ENCODE data around the gene RCAN1. TPM values are rescaled to one million over a fixed set of nuclear protein-coding genes. Genes with fewer than 3 reads are reported as not detected.

The RCAN1 gene
- total and polyA plus RNA-seq, 2 of the 8 experiments (the other 6 are each of a cell fraction or from before 2014, with no cell fraction given): 1.7 to 6.4 TPM

GRCh38 chr21:34623516-34623915, 8.6 kb upstream of the RCAN1 start:
- Histone ChIP-seq H2BK12ac (ENCODE audit: low read depth, low read length) (no peak overlapping the region), H3K23ac (ENCODE audit: insufficient read length) (no peak overlapping the region), H3K4me3 (ENCODE audit: extremely low read depth in 1 of 4, insufficient read depth in 2 of 4, low read depth in 3 of 4, low read length in 4 of 4) (no peak overlapping the region), H3K56ac (replicated peaks; ENCODE audit: insufficient read length, low read depth, low read length) (no peak overlapping the region), H3K14ac (ENCODE audit: insufficient read length) (no peak overlapping the region), H3K23me2 (ENCODE audit: low read depth, low read length) (no peaks in the 10 kb centered on the region), H2BK15ac (ENCODE audit: low read length) (no peak overlapping the region), H4K20me1 (replicated peaks in 1 of 2; ENCODE audit: control insufficient read depth in 1 of 2, insufficient read depth in 2 of 2, low read length in 2 of 2) (no peaks in the 10 kb centered on the region), H3K27me3 (replicated peaks in 1 of 4; ENCODE audit: control insufficient read depth in 3 of 4, extremely low read depth in 1 of 4, insufficient read depth in 3 of 4, low read length in 3 of 4) (no peaks in the 10 kb centered on the region), H3K18ac (ENCODE audit: extremely low read depth, low read length) (no peak overlapping the region), H2BK120ac (replicated peaks; ENCODE audit: low read depth, low read length) (no peak overlapping the region), H2BK20ac (ENCODE audit: low read length) (no peak overlapping the region), H3K79me1 (ENCODE audit: low read depth, low read length) (no peaks in the 10 kb centered on the region), H3K79me2 (ENCODE audit: control insufficient read depth in 1 of 2, insufficient read depth in 2 of 2, low read length in 2 of 2) (no peaks in the 10 kb centered on the region), H4K8ac (ENCODE audit: extremely low read depth, insufficient read depth, low read length) (no peak overlapping the region), H3K4me2 (ENCODE audit: insufficient read depth in 1 of 2, low read depth in 2 of 2, low read length in 2 of 2) (no peak overlapping the region), H3K4ac (replicated peaks; ENCODE audit: insufficient read length, low read depth, low read length) (no peak overlapping the region), H2BK5ac (ENCODE audit: low read depth, low read length) (no peak overlapping the region), H2AK5ac (ENCODE audit: low read depth, low read length) (no peak overlapping the region), H3K9me3 (ENCODE audit: insufficient read depth in 2 of 2, low read depth in 1 of 2, low read length in 1 of 2) (no peaks in the 10 kb centered on the region), H3K9ac (replicated peaks in 1 of 4; ENCODE audit: extremely low read depth in 1 of 4, low read depth in 3 of 4, low read length in 3 of 4) (no peak overlapping the region), H3K36me3 (ENCODE audit: control insufficient read depth in 2 of 4, insufficient read depth in 4 of 4, low read length in 3 of 4) (no peaks in the 10 kb centered on the region), H2AFZ (ENCODE audit: low read length) (no peak overlapping the region), H4K91ac (replicated peaks; ENCODE audit: insufficient read length, low read length) (no peak overlapping the region), H3K4me1 (replicated peaks in 1 of 4; ENCODE audit: control insufficient read depth in 3 of 4, insufficient read depth in 4 of 4, low read length in 3 of 4) (no peaks in the 10 kb centered on the region), H3K27ac (ENCODE audit: low read depth, low read length) (no peak overlapping the region), H4K5ac (ENCODE audit: insufficient read length, low read depth, low read length) (no peak overlapping the region)
- DNase-seq (ENCODE audit: low read depth in 1 of 2, low spot score in 2 of 2): no peak
- FAIRE-seq: no peak
- 73% methylated on average over 4 of the region's 4 CpGs; no CpG with 5 or more reads in 1 of the 2 experiments for WGBS, 2 experiments (ENCODE audit: extremely low coverage in 1 of 2, insufficient coverage in 1 of 2, insufficient read length in 1 of 2, insufficient replicate concordance in 2 of 2, low coverage in 1 of 2, low lambda C conversion rate in 2 of 2, missing lambda C conversion rate in 1 of 2)
- TF ChIP-seq USF2 (IDR thresholded peaks at IDR 0.05; ENCODE audit: low read length) (no peak), HDAC2 (IDR thresholded peaks at IDR 0.05; ENCODE audit: borderline replicate concordance in 1 of 2, low read depth in 2 of 2, low read length in 2 of 2) (no peak), KDM5A (IDR thresholded peaks at IDR 0.05; ENCODE audit: low read length) (no peak), SP4 (IDR thresholded peaks at IDR 0.05; ENCODE audit: low read length) (no peak), ASH2L (IDR thresholded peaks at IDR 0.05; ENCODE audit: low read length) (no peak), E2F6 (IDR thresholded peaks at IDR 0.05) (no peak), TAF7 (optimal IDR thresholded peaks at IDR 0.05; ENCODE audit: borderline replicate concordance, low read depth, low read length) (no peak), KDM1A (IDR thresholded peaks at IDR 0.05; ENCODE audit: borderline replicate concordance, low read length) (no peak), EP300 (IDR thresholded peaks at IDR 0.05; ENCODE audit: borderline replicate concordance in 1 of 2, low read depth in 2 of 2, low read length in 2 of 2) (no peak), FOSL1 (IDR thresholded peaks at IDR 0.05; ENCODE audit: insufficient read depth, low read depth, low read length) (no peak), YY1 (IDR thresholded peaks at IDR 0.05; ENCODE audit: low read depth, low read length) (no peak), SP1 (IDR thresholded peaks at IDR 0.05; ENCODE audit: low read depth, low read length) (no peak)
- POLR2A ChIA-PET (ENCODE audit: partially characterized antibody): interaction anchor here (1.1 kb wide), 1 partner anchor 10 kb away, joined by 3 read pairs; no protein-coding TSS in a partner anchor
- CTCF ChIA-PET (ENCODE audit: partially characterized antibody): interaction anchor here (0.5 to 2.0 kb wide), 3 partner anchors 8 to 20 kb away, joined by 3 to 12 read pairs (median 8); no protein-coding TSS in a partner anchor
